Measurements from ENCODE around the gene POLR3E.

DNA sequence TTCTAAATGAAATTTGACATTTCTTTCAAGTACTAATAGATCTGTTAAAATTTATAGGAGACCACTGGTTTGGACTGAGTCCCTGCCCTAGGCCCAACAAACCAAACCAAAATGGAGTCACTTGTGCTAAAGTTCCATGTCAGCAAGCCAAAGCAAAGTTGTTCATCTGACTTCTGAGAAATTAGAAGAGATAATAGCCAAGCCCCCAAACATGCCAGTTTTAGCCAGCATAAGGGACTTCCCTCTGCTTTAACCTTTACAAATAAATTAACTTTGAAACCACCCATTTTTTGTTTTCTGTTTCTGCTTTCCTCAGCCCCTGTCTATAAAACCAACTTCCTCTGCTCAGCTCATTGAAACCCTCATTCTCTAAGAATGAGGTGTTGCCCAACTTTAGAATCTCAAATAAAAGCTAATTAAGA is 58.3 kb downstream of the POLR3E start:
- TF ChIP-seq, protein P1, sequence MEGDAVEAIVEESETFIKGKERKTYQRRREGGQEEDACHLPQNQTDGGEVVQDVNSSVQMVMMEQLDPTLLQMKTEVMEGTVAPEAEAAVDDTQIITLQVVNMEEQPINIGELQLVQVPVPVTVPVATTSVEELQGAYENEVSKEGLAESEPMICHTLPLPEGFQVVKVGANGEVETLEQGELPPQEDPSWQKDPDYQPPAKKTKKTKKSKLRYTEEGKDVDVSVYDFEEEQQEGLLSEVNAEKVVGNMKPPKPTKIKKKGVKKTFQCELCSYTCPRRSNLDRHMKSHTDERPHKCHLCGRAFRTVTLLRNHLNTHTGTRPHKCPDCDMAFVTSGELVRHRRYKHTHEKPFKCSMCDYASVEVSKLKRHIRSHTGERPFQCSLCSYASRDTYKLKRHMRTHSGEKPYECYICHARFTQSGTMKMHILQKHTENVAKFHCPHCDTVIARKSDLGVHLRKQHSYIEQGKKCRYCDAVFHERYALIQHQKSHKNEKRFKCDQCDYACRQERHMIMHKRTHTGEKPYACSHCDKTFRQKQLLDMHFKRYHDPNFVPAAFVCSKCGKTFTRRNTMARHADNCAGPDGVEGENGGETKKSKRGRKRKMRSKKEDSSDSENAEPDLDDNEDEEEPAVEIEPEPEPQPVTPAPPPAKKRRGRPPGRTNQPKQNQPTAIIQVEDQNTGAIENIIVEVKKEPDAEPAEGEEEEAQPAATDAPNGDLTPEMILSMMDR (IDR thresholded peaks at IDR 0.05; ENCODE audit: insufficient read depth, low read length, poor library complexity, severe bottlenecking) = no peak
- no peak for TF ChIP-seq EZH2phosphoT487 (conservative IDR thresholded peaks at IDR 0.05; ENCODE audit: low read length)

All from SU-DHL-6 (cell line).